ENCODE results near the gene CDC42.

The CDC42 gene

GRCh38 chr1:22123901-22124404 lies 71.4 kb downstream of the CDC42 start:
- TF ChIP-seq FOXM1 (IDR thresholded peaks at IDR 0.05; ENCODE audit: borderline replicate concordance, low read depth): no peak
- TF ChIP-seq MAX (IDR thresholded peaks at IDR 0.05): no peak
- no peak for TF ChIP-seq CREB1 (IDR thresholded peaks at IDR 0.05; ENCODE audit: low read depth)
- no peak for TF ChIP-seq EP300 (IDR thresholded peaks at IDR 0.05; ENCODE audit: borderline replicate concordance)
- no peak for TF ChIP-seq YY1 (IDR thresholded peaks at IDR 0.05; ENCODE audit: low read depth)
- no peak for TF ChIP-seq NFIC (IDR thresholded peaks at IDR 0.05)
- TF ChIP-seq REST (IDR thresholded peaks at IDR 0.05; ENCODE audit: low read depth): no peak
- TF ChIP-seq USF1 (IDR thresholded peaks at IDR 0.05): no peak
- TF ChIP-seq EGR1 (IDR thresholded peaks at IDR 0.05): no peak
- TF ChIP-seq RAD21 (IDR thresholded peaks at IDR 0.05; ENCODE audit: low read depth): no peak
- no peak for TF ChIP-seq ZBTB7A (IDR thresholded peaks at IDR 0.05; ENCODE audit: low read depth)
- TF ChIP-seq TEAD4 (IDR thresholded peaks at IDR 0.05): no peak
- TF ChIP-seq TAF1 (IDR thresholded peaks at IDR 0.05; ENCODE audit: low read depth): no peak

GRCh38 chr1:22124592-22125229 lies 72.2 kb downstream of the CDC42 start:
- no peak for TF ChIP-seq EP300 (IDR thresholded peaks at IDR 0.05; ENCODE audit: borderline replicate concordance)
- no peak for TF ChIP-seq TAF1 (IDR thresholded peaks at IDR 0.05; ENCODE audit: low read depth)
- TF ChIP-seq NFIC (IDR thresholded peaks at IDR 0.05): no peak
- TF ChIP-seq TEAD4 (IDR thresholded peaks at IDR 0.05): no peak
- no peak for TF ChIP-seq YY1 (IDR thresholded peaks at IDR 0.05; ENCODE audit: low read depth)
- no peak for TF ChIP-seq USF1 (IDR thresholded peaks at IDR 0.05)
- no peak for TF ChIP-seq RAD21 (IDR thresholded peaks at IDR 0.05; ENCODE audit: low read depth)
- no peak for TF ChIP-seq EGR1 (IDR thresholded peaks at IDR 0.05)
- no peak for TF ChIP-seq CREB1 (IDR thresholded peaks at IDR 0.05; ENCODE audit: low read depth)
- no peak for TF ChIP-seq MAX (IDR thresholded peaks at IDR 0.05)
- no peak for TF ChIP-seq TCF12 (IDR thresholded peaks at IDR 0.05; ENCODE audit: low read depth)
- TF ChIP-seq REST (IDR thresholded peaks at IDR 0.05; ENCODE audit: low read depth): no peak
- no peak for TF ChIP-seq ZBTB7A (IDR thresholded peaks at IDR 0.05; ENCODE audit: low read depth)
- no peak for TF ChIP-seq CEBPB (IDR thresholded peaks at IDR 0.05)

GRCh38 chr1:22126531-22126930 lies 74.0 kb downstream of the CDC42 start:
- no peak for TF ChIP-seq REST (IDR thresholded peaks at IDR 0.05; ENCODE audit: low read depth)
- TF ChIP-seq CEBPB (IDR thresholded peaks at IDR 0.05): no peak
- TF ChIP-seq TEAD4 (IDR thresholded peaks at IDR 0.05): no peak
- no peak for TF ChIP-seq USF1 (IDR thresholded peaks at IDR 0.05)
- no peak for TF ChIP-seq MAX (IDR thresholded peaks at IDR 0.05)
- TF ChIP-seq ZBTB7A (IDR thresholded peaks at IDR 0.05; ENCODE audit: low read depth): no peak
- TF ChIP-seq TAF1 (IDR thresholded peaks at IDR 0.05; ENCODE audit: low read depth): no peak
- TF ChIP-seq NFIC (IDR thresholded peaks at IDR 0.05): no peak
- no peak for TF ChIP-seq CREB1 (IDR thresholded peaks at IDR 0.05; ENCODE audit: low read depth)
- no peak for TF ChIP-seq TCF12 (IDR thresholded peaks at IDR 0.05; ENCODE audit: low read depth)
- TF ChIP-seq FOXM1 (IDR thresholded peaks at IDR 0.05; ENCODE audit: borderline replicate concordance, low read depth): no peak
- no peak for TF ChIP-seq EP300 (IDR thresholded peaks at IDR 0.05; ENCODE audit: borderline replicate concordance)
- TF ChIP-seq YY1 (IDR thresholded peaks at IDR 0.05; ENCODE audit: low read depth): no peak
- TF ChIP-seq RAD21 (IDR thresholded peaks at IDR 0.05; ENCODE audit: low read depth): no peak
- TF ChIP-seq EGR1 (IDR thresholded peaks at IDR 0.05): no peak

All from Ishikawa (cell line).